Mesothelial cell of epicardium (in vitro differentiated cells): ENCODE results near the gene DMXL1. TPM values are rescaled to one million over a fixed set of nuclear protein-coding genes. Genes with fewer than 3 reads are reported as not detected.

Experiments used
- DNase-seq, 2 experiments: peaks; one replicate each; pipeline ENCODE4 v3.0.0; 2021; ENCODE audit warnings: low spot score in 2 of 2; ENCODE audit not compliant: unreplicated experiment in 2 of 2
- H3K27ac Mint-ChIP-seq: 2 replicates; pipeline ENCODE4 v1.8.0; 2021; ENCODE audit warnings: mixed read lengths
- H3K27me3 Mint-ChIP-seq: 2 replicates; pipeline ENCODE4 v1.8.0; 2021; ENCODE audit warnings: low read depth, mixed read lengths
- H3K36me3 Mint-ChIP-seq: 2 replicates; pipeline ENCODE4 v1.8.0; 2021; ENCODE audit warnings: mixed read lengths
- H3K4me1 Mint-ChIP-seq: 2 replicates; pipeline ENCODE4 v1.8.0; 2021; ENCODE audit warnings: mixed read lengths
- H3K4me3 Mint-ChIP-seq: 2 replicates; pipeline ENCODE4 v1.8.0; 2021; ENCODE audit warnings: mild to moderate bottlenecking, moderate library complexity, mixed read lengths
- H3K9me3 Mint-ChIP-seq: 2 replicates; pipeline ENCODE4 v1.8.0; 2021; ENCODE audit warnings: mixed read lengths
- total RNA-seq: library from RNA; stranded (reverse); gene quantifications from 3 replicates; pipeline ENCODE4 v1.2.1, GENCODE V29; 2021
- TF ChIP-seq, protein P1 (sequence below): fragments of 200-600 bp; sonication (generic); IDR thresholded peaks from one replicate; pipeline ENCODE4 v1.5.0; 2021; ENCODE audit warnings: antibody characterized with exemption; ENCODE audit not compliant: unreplicated experiment

Gene DMXL1
- total RNA-seq, 1 donor from 2014 or later = 74.9 TPM

DNA sequence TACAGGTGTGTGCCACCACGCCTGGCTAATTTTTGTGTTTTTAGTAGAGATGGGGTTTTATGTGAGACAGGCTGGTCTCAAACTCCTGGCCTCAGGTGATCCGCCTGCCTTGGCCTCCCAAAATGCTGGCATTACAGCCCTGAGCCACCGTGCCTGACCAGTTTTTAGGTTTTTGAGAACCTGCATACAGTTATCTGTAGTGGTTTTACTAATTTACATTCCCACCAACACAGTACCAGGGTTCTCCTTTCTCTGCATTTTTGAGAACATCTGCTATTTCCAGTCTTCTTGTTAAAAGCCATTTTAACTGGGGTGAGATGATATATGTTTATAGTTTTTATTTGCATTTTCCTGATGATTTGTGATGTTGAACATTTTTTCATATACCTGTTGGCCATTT, 12.8 kb downstream of the DMXL1 start:
- H3K27me3 Mint-ChIP-seq = no peaks in the 10 kb centered on the region
- TF ChIP-seq, protein P1, sequence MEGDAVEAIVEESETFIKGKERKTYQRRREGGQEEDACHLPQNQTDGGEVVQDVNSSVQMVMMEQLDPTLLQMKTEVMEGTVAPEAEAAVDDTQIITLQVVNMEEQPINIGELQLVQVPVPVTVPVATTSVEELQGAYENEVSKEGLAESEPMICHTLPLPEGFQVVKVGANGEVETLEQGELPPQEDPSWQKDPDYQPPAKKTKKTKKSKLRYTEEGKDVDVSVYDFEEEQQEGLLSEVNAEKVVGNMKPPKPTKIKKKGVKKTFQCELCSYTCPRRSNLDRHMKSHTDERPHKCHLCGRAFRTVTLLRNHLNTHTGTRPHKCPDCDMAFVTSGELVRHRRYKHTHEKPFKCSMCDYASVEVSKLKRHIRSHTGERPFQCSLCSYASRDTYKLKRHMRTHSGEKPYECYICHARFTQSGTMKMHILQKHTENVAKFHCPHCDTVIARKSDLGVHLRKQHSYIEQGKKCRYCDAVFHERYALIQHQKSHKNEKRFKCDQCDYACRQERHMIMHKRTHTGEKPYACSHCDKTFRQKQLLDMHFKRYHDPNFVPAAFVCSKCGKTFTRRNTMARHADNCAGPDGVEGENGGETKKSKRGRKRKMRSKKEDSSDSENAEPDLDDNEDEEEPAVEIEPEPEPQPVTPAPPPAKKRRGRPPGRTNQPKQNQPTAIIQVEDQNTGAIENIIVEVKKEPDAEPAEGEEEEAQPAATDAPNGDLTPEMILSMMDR = no peak
- H3K4me3 Mint-ChIP-seq = no peak overlapping the region
- H3K27ac Mint-ChIP-seq = no peak overlapping the region
- H3K4me1 Mint-ChIP-seq = peaks cover 35% of the 10 kb centered on the region
- DNase-seq = no peak
- peaks cover 24% of the 10 kb centered on the region for H3K9me3 Mint-ChIP-seq
- H3K36me3 Mint-ChIP-seq = peaks cover 27% of the 10 kb centered on the region

DNA sequence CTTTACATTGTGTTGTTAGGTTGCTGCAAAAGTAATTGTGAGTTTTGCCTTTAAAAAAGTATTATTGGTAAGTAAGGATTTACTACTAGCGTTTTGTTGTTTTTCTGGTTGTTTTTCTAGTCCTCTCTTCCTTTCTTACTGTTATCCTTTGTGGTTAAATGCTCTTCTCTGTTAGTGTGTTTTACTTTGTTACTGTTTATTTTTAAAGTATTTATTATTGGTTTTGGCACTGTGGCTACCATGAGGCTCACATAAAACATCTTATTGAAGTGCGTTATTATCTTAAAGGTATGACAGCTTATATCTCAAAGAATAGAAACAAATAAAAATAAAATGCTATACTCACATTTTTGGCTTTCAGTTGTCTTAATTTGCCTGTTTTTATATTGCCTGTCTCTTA, 17.6 kb downstream of the DMXL1 start:
- peaks cover 3% of the 10 kb centered on the region for H3K4me1 Mint-ChIP-seq
- H3K27ac Mint-ChIP-seq = peak overlapping the region; percentile 11
- H3K9me3 Mint-ChIP-seq = peaks cover 38% of the 10 kb centered on the region
- H3K36me3 Mint-ChIP-seq = peaks cover 50% of the 10 kb centered on the region
- TF ChIP-seq, protein P1 = no peak
- DNase-seq = no peak
- H3K4me3 Mint-ChIP-seq = no peak overlapping the region
- H3K27me3 Mint-ChIP-seq = no peaks in the 10 kb centered on the region

DNA sequence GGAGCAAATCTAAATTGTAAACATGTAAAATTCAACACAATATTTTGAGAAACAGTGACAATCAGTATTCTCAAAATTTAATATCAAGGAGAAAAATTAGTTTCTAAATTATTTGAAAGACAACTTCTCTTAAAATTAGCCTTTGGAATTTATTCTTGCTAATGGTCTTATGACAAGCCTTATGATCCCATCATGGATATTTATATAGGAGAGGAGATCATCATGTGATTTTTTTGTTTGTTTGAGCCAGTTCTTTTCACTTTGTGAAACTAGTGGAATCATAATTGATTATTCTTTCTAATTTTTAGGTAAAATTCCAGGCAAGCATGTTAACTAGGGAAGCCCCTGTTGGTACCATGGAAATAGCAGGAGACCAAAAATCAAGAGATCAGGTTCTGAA, 24.7 kb downstream of the DMXL1 start:
- peaks cover 27% of the 10 kb centered on the region for H3K9me3 Mint-ChIP-seq
- no peak overlapping the region for H3K4me3 Mint-ChIP-seq
- DNase-seq = no peak
- TF ChIP-seq, protein P1 = no peak
- peaks cover 38% of the 10 kb centered on the region for H3K36me3 Mint-ChIP-seq
- peaks cover 7% of the 10 kb centered on the region for H3K4me1 Mint-ChIP-seq
- no peaks in the 10 kb centered on the region for H3K27me3 Mint-ChIP-seq
- no peak overlapping the region for H3K27ac Mint-ChIP-seq

DNA sequence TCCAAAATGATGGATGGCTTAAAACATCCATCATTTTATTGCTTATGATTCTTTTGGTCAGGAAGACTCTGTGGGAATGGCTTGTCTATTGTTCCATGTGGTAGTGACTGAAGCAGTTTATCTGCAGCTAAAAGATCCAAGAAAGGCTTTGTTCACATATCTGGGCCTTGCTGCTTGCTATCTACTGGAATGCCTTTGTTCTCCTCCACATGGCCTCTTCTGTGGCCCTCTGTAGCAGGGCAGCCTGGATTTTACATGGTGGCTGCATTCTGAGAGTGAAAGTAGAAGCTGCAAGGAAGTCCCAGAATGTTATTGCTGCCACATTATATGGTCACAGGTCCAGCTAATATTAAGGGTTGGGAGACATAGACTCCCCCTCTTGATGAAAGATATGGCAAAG, 35.1 kb downstream of the DMXL1 start:
- Mint-ChIP-seq H3K9me3 (peaks cover 11% of the 10 kb centered on the region), H3K27ac (no peak overlapping the region), H3K27me3 (no peaks in the 10 kb centered on the region), H3K4me3 (no peak overlapping the region), H3K4me1 (no peaks in the 10 kb centered on the region), H3K36me3 (peaks cover 59% of the 10 kb centered on the region)
- DNase-seq = no peak
- TF ChIP-seq, protein P1 = no peak

DNA sequence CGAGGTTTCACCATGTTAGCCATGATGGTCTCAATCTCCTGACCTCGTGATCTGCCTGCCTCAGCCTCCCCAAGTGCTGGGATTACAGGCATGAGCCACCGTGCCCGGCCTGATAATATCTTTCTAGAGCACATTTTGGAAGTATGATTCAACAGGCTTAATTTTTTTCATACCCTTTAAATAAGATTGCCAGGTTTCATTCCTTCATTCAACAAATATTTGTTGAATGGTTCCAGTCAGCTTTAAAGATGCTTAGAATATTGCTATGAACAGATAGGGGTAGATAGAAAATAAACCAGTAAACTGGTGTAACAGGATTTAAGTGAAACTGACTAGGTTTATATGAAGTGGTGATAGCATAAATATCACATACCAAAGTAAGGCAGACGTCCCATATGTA, 41.3 kb downstream of the DMXL1 start:
- TF ChIP-seq, protein P1 = no peak
- no peaks in the 10 kb centered on the region for H3K27me3 Mint-ChIP-seq
- DNase-seq = no peak

DNA sequence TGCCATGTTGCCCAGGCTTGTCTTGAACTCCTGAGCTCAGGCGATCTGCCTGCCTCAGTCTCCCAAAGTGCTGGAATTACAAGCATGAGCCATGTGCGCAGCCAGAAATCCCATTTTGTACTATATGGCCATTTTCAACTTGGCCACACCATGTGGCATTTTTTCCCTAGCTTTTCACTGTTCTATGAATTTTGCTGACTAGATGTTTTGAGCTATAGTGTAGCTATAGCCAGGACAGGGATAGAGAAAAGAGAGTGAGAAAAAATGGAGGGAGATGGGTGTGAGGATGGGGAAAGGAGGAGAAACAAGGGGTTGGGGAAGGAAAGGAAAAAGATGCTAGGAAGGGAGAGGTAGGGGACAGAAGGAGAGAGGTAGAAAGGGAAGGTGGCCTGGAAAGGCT, 46.4 kb downstream of the DMXL1 start:
- no peak for DNase-seq
- Mint-ChIP-seq H3K27ac (peak overlapping the region; percentile 51), H3K4me1 (no peaks in the 10 kb centered on the region), H3K27me3 (no peaks in the 10 kb centered on the region), H3K9me3 (peaks cover 10% of the 10 kb centered on the region), H3K4me3 (no peak overlapping the region), H3K36me3 (peaks cover 48% of the 10 kb centered on the region)
- TF ChIP-seq, protein P1 = no peak

More for the DNA sequence above, 41.3 kb downstream of the DMXL1 start:
- no peaks in the 10 kb centered on the region for H3K9me3 Mint-ChIP-seq
- H3K36me3 Mint-ChIP-seq = peaks cover 49% of the 10 kb centered on the region
- H3K4me1 Mint-ChIP-seq = no peaks in the 10 kb centered on the region
- no peak overlapping the region for H3K27ac Mint-ChIP-seq
- H3K4me3 Mint-ChIP-seq = no peak overlapping the region
